Gastrocnemius medialis (tissue), 4 donors: Measurements from ENCODE around the gene MED14. TPM values are rescaled to one million over a fixed set of nuclear protein-coding genes. Genes with fewer than 3 reads are reported as not detected.

Experiments used
- ATAC-seq, 2 donors: fragments of 150-250 bp; one replicate each; pipeline ENCODE4 v1.9.1; 2016
- DNase-seq, 2 donors: peaks; one replicate each; pipeline ENCODE4 v3.0.0-alpha.2; 2019
- H3K27ac ChIP-seq, 4 donors: fragments of 200-600 bp; sonication (generic); 1 replicate in 1 of 4; 2 replicates in 3 of 4; pipeline ENCODE4 v1.5.1; 2016 to 2018; ENCODE audit warnings: mild to moderate bottlenecking in 2 of 4, moderate library complexity in 1 of 4
- H3K27me3 ChIP-seq, 3 donors: fragments of 200-600 bp; sonication (generic) in 2 of 3; 1 replicate in 1 of 3; 2 replicates in 2 of 3; pipeline versions ENCODE4 v1.5.1 to v1.6.0; 2016 to 2019; ENCODE audit warnings: mild to moderate bottlenecking in 1 of 3, moderate library complexity in 1 of 3
- H3K36me3 ChIP-seq, 2 donors: fragments of 200-600 bp; sonication (generic) in 1 of 2; one replicate each; pipeline ENCODE4 v1.5.1; 2017 to 2018
- H3K4me1 ChIP-seq, 2 donors: fragments of 200-600 bp; sonication (generic) in 1 of 2; one replicate each; pipeline ENCODE4 v1.5.1; 2016 to 2017; ENCODE audit warnings: mild to moderate bottlenecking in 2 of 2
- H3K4me3 ChIP-seq, 4 donors: fragments of 200-600 bp; sonication (generic) in 3 of 4; 1 replicate in 1 of 4; 2 replicates in 3 of 4; pipeline ENCODE4 v1.5.1; 2016 to 2019; ENCODE audit warnings: mild to moderate bottlenecking in 2 of 4
- H3K9me3 ChIP-seq, 3 donors: fragments of 200-600 bp; sonication (generic) in 2 of 3; 1 replicate in 1 of 3; 2 replicates in 2 of 3; pipeline ENCODE4 v1.5.1; 2016 to 2019
- POLR2A ChIP-seq, 2 donors: fragments of 450-650 bp; IDR thresholded peaks; one replicate each; pipeline ENCODE4 v1.6.1; 2017; ENCODE audit warnings: antibody characterized with exemption in 2 of 2, mild to moderate bottlenecking in 2 of 2, moderate library complexity in 2 of 2
- in situ Hi-C, 4 donors: fragments of 200-750 bp; cut with MboI; loops; one replicate each; pipeline versions ENCODE4 v1.15.0 to v1.8.0; 2017; ENCODE audit warnings: low sequenced_read_pairs in 4 of 4
- intact Hi-C: fragments of 100-400 bp; cut with DNase I; formaldehyde crosslinking; loops from one replicate; pipeline ENCODE4 v1.15.1; 2023; ENCODE audit warnings: low total_unique reads
- total RNA-seq, 4 donors: library from RNA; depleted of rRNA; stranded (reverse); fragments of >200 nt; gene quantifications; one replicate each; pipeline versions ENCODE4 v1.1.0 to v1.2.3, GENCODE V29; 2016
- TF ChIP-seq, protein P1 (sequence below), 5 experiments: fragments of 450-650 bp in 3 of 5; fragments of 200-600 bp in 2 of 5; sonication (generic) in 2 of 5; IDR thresholded peaks in 4 of 5; conservative IDR thresholded peaks in 1 of 5; 1 replicate in 4 of 5; 2 replicates in 1 of 5; pipeline ENCODE4 v1.5.1; 2016 to 2019; ENCODE audit warnings: antibody characterized with exemption in 5 of 5, mild to moderate bottlenecking in 3 of 5, moderate library complexity in 3 of 5

Gene MED14
- total RNA-seq, 4 donors from 2014 or later = 19.8 to 27.0 (median 24.0) TPM

DNA sequence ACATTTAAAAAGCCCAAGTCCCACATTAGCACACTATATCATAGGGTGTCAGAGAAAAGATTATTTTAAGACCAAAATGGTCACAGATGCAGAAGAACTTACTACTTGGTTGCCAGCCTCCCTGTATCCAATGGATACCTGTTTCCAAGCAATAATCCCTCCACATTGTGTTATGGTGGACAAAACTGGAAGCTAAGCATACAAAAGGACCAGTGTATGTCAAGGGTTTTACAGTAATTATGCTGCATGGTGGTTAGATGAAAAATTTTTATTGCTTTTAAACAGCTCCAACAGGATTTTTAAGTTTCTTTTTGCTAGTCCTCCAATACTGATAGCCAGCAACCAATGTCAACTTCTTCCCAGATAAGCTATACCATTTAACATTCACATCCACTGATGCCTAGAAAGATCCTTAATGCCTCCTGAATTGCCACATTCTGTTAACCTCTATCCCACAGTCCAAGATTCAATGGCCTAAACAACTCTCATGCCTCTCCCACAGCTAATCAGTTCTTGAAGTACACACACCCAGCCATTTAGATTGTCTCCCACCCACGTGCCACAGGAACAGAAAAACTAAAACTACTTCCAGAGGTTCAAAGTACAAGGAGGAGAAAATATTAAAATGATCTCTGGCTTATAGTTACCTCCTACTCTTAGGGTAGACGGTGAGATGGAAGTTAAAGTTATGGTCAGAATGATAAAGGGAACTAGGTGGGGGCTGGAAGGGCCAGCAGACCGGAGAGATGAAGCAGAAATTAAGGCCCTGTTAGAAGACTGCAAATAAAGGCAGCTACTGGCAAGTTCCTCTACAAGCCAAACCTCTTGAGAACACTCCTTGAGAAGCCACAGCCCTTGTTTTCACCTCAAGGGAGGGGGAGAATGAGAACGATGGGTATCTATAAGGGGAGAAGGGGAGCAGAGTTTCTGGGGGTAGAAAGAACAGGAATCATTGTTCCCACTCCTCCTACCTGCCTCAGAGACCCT, 5.5 kb downstream of the MED14 start:
- Histone ChIP-seq H3K27me3 (no peaks in the 10 kb centered on the region), H3K4me3 (no peak overlapping the region), H3K36me3 (no peaks in the 10 kb centered on the region), H3K27ac (peak overlapping the region; percentile 40 to 98 (median 61)), H3K9me3 (no peaks in the 10 kb centered on the region), H3K4me1 (peaks cover 42 to 75% of the 10 kb centered on the region in 2 donors)
- no peak for ATAC-seq
- in situ Hi-C loops = no loop called here
- no peak for TF ChIP-seq POLR2A (IDR thresholded peaks at IDR 0.05)
- TF ChIP-seq, protein P1, sequence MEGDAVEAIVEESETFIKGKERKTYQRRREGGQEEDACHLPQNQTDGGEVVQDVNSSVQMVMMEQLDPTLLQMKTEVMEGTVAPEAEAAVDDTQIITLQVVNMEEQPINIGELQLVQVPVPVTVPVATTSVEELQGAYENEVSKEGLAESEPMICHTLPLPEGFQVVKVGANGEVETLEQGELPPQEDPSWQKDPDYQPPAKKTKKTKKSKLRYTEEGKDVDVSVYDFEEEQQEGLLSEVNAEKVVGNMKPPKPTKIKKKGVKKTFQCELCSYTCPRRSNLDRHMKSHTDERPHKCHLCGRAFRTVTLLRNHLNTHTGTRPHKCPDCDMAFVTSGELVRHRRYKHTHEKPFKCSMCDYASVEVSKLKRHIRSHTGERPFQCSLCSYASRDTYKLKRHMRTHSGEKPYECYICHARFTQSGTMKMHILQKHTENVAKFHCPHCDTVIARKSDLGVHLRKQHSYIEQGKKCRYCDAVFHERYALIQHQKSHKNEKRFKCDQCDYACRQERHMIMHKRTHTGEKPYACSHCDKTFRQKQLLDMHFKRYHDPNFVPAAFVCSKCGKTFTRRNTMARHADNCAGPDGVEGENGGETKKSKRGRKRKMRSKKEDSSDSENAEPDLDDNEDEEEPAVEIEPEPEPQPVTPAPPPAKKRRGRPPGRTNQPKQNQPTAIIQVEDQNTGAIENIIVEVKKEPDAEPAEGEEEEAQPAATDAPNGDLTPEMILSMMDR (IDR thresholded peaks at IDR 0.05 in 4 of 5, conservative IDR thresholded peaks at IDR 0.05 in 1 of 5) = no peak
- intact Hi-C loops = no loop called here
- no peak for DNase-seq

DNA sequence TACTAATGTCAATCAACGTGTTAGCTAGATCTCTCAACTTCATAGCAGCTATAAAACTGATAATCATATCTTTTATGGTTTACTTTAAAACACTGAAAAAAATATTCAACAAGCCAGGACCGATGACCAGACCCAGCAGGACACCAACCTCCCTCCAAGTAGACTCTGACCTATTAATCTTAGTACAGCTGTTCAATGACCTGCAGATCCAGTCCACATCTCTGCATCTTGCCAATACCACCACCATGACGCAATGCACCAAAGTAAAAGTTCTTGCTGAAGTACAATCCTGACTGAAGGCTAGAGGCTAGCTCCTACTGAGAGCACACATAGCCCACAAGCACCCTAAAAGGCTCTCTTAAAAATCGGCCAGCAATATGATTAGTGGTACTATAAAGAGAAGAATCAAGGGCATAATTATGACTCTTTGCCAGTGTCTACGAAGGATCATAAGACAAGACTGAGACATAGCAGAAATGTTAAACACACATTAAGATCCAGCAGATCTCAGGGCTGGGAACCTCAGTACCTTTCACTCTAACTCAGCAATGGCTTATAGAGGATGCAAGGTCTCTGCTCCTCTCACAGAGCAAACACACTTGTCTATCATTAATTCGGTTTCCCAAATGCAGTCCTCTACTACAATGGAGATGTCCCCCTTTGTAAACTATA, 7.6 kb downstream of the MED14 start:
- Histone ChIP-seq H3K27me3 (no peaks in the 10 kb centered on the region), H3K36me3 (no peaks in the 10 kb centered on the region), H3K4me3 (no peak overlapping the region), H3K4me1 (peaks cover 36 to 57% of the 10 kb centered on the region in 2 donors), H3K27ac (peak overlapping the region; percentile 52 to 98 (median 70)), H3K9me3 (no peaks in the 10 kb centered on the region)
- ATAC-seq (peak; percentile 79 to 98), DNase-seq (peak; percentile 10 to 63)
- in situ Hi-C loops (no loop called here), intact Hi-C loops (no loop called here)
- TF ChIP-seq, protein P1 (IDR thresholded peaks at IDR 0.05 in 4 of 5, conservative IDR thresholded peaks at IDR 0.05 in 1 of 5) = no peak
- no peak for TF ChIP-seq POLR2A (IDR thresholded peaks at IDR 0.05)

DNA sequence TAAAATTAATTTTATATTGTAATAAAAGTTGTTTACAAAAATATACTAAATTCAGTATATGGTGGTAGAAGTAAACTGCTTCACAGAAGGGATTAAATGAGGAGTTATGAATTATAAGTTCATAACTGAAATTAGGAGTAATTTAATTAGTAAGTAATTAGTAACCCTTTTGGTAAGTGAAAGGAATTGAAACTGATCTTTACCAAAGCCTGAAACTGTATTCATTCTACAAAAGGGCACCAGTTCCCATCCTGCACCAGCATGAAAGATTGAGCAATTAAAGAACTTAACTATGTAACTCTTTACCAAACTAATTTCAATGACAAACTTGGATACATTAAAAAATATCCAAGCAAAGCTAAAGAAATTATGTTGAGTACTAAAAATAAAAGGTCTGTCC, 8.2 kb downstream of the MED14 start:
- H3K4me1 ChIP-seq = peaks cover 41 to 53% of the 10 kb centered on the region in 2 donors
- in situ Hi-C loops (no loop called here), intact Hi-C loops (no loop called here)
- no peaks in the 10 kb centered on the region for H3K9me3 ChIP-seq
- TF ChIP-seq, protein P1 (IDR thresholded peaks at IDR 0.05 in 4 of 5, conservative IDR thresholded peaks at IDR 0.05 in 1 of 5) = no peak
- no peak for TF ChIP-seq POLR2A (IDR thresholded peaks at IDR 0.05)
- H3K36me3 ChIP-seq = no peaks in the 10 kb centered on the region
- H3K27me3 ChIP-seq = no peaks in the 10 kb centered on the region
- no peak overlapping the region for H3K4me3 ChIP-seq
- H3K27ac ChIP-seq = peak overlapping the region; percentile 52 to 98 (median 70)
- ATAC-seq (no peak), DNase-seq (no peak)

DNA sequence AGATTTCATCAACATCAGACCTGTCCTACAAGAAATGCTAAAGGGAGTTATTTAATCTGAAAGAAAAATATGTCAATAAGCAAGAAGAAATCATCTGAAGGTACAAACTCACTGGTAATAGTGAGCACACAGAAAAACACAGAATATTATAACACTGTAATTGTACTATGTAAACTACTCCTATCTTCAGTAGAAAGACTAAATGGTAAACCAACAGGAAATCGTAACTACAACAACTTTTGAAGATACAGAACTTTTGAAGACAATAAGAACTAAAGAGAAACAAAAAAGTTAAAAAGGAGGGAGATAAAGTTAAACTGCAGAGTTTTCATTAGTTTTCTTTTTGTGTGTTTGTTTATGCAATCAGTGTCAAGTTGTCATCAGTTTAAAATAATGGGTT, 12.4 kb downstream of the MED14 start:
- in situ Hi-C loops (no loop called here), intact Hi-C loops (no loop called here)
- Histone ChIP-seq H3K9me3 (no peaks in the 10 kb centered on the region), H3K27me3 (no peaks in the 10 kb centered on the region), H3K4me1 (peaks cover 22 to 27% of the 10 kb centered on the region in 2 donors), H3K4me3 (no peak overlapping the region), H3K27ac (peak overlapping the region in 2 of 4 donors; percentile 19 to 98), H3K36me3 (no peaks in the 10 kb centered on the region)
- ATAC-seq (no peak), DNase-seq (no peak)
- TF ChIP-seq, protein P1 (IDR thresholded peaks at IDR 0.05 in 4 of 5, conservative IDR thresholded peaks at IDR 0.05 in 1 of 5) = no peak
- no peak for TF ChIP-seq POLR2A (IDR thresholded peaks at IDR 0.05)
